ENCODE results near the gene WASF2. TPM values are rescaled to one million over a fixed set of nuclear protein-coding genes. Genes with fewer than 3 reads are reported as not detected.
A peak's percentile ranks its signal among the peaks of the same experiment; 100 is the strongest.

Gene WASF2
- total RNA-seq, 1 experiment from 2014 or later, result 104 TPM

DNA sequence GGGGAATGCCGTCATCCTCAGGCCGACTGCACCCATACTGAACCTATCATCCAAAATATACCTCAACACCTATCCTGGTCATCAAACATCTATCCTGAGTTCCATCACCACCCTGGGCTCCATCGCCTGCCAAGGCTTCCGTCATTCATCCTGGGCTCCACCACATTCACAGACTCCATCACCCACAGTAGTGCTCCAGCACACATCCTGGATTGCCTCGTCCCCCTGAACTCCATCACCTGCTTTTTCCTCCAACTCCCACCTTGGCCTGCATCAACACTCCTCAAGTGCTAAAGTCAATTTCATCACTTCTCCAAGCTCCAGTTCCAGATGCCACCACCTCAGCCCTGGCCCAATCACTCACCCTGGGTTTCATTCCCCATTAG, 131.0 kb downstream of the WASF2 start (continued):
- TF ChIP-seq TCF7 (CRISPR knock-in tag; IDR thresholded peaks at IDR 0.05; ENCODE audit: low read depth) (no peak), SMAD3 (CRISPR knock-in tag; IDR thresholded peaks at IDR 0.05; ENCODE audit: borderline replicate concordance) (no peak), PRRX2 (CRISPR knock-in tag; IDR thresholded peaks at IDR 0.05) (no peak), JUN (CRISPR knock-in tag; IDR thresholded peaks at IDR 0.05) (no peak), EMX1 (CRISPR knock-in tag; IDR thresholded peaks at IDR 0.05) (no peak), NFATC4 (CRISPR knock-in tag; IDR thresholded peaks at IDR 0.05) (no peak), NR1H2 (CRISPR knock-in tag; IDR thresholded peaks at IDR 0.05) (no peak)
- TF ChIP-seq, protein P1, sequence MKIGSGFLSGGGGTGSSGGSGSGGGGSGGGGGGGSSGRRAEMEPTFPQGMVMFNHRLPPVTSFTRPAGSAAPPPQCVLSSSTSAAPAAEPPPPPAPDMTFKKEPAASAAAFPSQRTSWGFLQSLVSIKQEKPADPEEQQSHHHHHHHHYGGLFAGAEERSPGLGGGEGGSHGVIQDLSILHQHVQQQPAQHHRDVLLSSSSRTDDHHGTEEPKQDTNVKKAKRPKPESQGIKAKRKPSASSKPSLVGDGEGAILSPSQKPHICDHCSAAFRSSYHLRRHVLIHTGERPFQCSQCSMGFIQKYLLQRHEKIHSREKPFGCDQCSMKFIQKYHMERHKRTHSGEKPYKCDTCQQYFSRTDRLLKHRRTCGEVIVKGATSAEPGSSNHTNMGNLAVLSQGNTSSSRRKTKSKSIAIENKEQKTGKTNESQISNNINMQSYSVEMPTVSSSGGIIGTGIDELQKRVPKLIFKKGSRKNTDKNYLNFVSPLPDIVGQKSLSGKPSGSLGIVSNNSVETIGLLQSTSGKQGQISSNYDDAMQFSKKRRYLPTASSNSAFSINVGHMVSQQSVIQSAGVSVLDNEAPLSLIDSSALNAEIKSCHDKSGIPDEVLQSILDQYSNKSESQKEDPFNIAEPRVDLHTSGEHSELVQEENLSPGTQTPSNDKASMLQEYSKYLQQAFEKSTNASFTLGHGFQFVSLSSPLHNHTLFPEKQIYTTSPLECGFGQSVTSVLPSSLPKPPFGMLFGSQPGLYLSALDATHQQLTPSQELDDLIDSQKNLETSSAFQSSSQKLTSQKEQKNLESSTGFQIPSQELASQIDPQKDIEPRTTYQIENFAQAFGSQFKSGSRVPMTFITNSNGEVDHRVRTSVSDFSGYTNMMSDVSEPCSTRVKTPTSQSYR (CRISPR knock-in tag; IDR thresholded peaks at IDR 0.05), result no peak
- TF ChIP-seq, protein P2, sequence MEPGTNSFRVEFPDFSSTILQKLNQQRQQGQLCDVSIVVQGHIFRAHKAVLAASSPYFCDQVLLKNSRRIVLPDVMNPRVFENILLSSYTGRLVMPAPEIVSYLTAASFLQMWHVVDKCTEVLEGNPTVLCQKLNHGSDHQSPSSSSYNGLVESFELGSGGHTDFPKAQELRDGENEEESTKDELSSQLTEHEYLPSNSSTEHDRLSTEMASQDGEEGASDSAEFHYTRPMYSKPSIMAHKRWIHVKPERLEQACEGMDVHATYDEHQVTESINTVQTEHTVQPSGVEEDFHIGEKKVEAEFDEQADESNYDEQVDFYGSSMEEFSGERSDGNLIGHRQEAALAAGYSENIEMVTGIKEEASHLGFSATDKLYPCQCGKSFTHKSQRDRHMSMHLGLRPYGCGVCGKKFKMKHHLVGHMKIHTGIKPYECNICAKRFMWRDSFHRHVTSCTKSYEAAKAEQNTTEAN (CRISPR knock-in tag; IDR thresholded peaks at IDR 0.05), result no peak
- TF ChIP-seq, protein P3, sequence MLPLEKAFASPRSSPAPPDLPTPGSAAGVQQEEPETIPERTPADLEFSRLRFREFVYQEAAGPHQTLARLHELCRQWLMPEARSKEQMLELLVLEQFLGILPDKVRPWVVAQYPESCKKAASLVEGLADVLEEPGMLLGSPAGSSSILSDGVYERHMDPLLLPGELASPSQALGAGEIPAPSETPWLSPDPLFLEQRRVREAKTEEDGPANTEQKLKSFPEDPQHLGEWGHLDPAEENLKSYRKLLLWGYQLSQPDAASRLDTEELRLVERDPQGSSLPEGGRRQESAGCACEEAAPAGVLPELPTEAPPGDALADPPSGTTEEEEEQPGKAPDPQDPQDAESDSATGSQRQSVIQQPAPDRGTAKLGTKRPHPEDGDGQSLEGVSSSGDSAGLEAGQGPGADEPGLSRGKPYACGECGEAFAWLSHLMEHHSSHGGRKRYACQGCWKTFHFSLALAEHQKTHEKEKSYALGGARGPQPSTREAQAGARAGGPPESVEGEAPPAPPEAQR (CRISPR knock-in tag; IDR thresholded peaks at IDR 0.05), result no peak
- TF ChIP-seq, protein P4, sequence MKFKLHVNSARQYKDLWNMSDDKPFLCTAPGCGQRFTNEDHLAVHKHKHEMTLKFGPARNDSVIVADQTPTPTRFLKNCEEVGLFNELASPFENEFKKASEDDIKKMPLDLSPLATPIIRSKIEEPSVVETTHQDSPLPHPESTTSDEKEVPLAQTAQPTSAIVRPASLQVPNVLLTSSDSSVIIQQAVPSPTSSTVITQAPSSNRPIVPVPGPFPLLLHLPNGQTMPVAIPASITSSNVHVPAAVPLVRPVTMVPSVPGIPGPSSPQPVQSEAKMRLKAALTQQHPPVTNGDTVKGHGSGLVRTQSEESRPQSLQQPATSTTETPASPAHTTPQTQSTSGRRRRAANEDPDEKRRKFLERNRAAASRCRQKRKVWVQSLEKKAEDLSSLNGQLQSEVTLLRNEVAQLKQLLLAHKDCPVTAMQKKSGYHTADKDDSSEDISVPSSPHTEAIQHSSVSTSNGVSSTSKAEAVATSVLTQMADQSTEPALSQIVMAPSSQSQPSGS (CRISPR knock-in tag; IDR thresholded peaks at IDR 0.05; ENCODE audit: borderline replicate concordance, low read depth), result no peak
- TF ChIP-seq, protein P5, sequence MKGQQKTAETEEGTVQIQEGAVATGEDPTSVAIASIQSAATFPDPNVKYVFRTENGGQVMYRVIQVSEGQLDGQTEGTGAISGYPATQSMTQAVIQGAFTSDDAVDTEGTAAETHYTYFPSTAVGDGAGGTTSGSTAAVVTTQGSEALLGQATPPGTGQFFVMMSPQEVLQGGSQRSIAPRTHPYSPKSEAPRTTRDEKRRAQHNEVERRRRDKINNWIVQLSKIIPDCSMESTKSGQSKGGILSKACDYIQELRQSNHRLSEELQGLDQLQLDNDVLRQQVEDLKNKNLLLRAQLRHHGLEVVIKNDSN (CRISPR knock-in tag; IDR thresholded peaks at IDR 0.05), result no peak

DNA sequence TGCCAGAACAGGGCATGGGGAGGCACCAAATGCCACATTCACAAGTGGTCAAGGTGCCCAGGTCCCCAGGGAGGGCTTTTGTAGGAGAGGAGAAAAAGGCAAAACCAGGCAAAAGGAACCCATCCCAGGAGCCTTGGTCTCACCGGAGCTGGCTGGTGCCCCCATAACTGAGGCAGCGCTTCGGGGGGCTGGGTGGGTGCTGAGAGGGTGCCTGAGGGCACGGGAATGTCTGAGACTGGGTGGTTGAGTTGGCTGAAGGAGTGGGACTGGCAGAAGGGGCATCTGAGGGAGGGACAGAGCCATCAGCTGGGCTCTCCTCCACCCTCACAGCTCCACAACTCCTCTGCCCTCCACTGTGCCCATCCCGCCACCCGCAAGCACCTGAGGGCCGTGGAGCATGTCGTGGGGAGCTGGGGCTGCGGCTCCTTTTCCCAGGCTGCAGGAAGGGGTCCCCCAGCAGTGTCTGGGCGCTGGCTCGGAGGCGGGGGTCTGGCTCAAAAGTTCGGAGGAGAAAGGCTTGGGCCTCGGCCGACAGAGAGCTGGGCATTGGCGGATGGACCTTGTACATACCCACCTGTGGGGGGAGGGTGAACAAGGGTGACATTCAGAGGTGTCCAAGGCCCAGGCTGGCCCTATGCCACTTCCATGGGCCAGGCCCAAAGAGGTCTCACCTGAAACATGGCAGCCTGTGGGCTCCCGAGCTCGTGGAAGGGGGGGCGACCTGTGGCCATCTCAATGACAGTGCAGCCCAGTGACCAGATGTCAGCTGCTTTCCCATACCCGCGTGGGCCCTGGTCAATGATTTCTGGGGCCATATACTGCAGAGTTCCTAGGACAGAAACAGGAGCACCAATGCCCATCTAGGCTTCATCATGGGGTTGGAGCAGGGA, 131.7 kb downstream of the WASF2 start:
- Mint-ChIP-seq H3K4me3 (peak overlapping the region; percentile 37; the same call in 1 of the 2 replicates), H3K36me3 (no peaks in the 10 kb centered on the region), H3K27ac (no peak overlapping the region), H3K27me3 (ENCODE audit: low read depth) (peaks cover 56% of the 10 kb centered on the region), H3K4me1 (peaks cover 17% of the 10 kb centered on the region), H3K9me3 (no peaks in the 10 kb centered on the region)
- POLR2A ChIA-PET, result interaction anchor here (0.5 to 1.2 kb wide), 3 partner anchors 8 to 142 kb away, joined by 3 to 6 read pairs (median 4); no protein-coding TSS in a partner anchor
- TF ChIP-seq, protein P6, sequence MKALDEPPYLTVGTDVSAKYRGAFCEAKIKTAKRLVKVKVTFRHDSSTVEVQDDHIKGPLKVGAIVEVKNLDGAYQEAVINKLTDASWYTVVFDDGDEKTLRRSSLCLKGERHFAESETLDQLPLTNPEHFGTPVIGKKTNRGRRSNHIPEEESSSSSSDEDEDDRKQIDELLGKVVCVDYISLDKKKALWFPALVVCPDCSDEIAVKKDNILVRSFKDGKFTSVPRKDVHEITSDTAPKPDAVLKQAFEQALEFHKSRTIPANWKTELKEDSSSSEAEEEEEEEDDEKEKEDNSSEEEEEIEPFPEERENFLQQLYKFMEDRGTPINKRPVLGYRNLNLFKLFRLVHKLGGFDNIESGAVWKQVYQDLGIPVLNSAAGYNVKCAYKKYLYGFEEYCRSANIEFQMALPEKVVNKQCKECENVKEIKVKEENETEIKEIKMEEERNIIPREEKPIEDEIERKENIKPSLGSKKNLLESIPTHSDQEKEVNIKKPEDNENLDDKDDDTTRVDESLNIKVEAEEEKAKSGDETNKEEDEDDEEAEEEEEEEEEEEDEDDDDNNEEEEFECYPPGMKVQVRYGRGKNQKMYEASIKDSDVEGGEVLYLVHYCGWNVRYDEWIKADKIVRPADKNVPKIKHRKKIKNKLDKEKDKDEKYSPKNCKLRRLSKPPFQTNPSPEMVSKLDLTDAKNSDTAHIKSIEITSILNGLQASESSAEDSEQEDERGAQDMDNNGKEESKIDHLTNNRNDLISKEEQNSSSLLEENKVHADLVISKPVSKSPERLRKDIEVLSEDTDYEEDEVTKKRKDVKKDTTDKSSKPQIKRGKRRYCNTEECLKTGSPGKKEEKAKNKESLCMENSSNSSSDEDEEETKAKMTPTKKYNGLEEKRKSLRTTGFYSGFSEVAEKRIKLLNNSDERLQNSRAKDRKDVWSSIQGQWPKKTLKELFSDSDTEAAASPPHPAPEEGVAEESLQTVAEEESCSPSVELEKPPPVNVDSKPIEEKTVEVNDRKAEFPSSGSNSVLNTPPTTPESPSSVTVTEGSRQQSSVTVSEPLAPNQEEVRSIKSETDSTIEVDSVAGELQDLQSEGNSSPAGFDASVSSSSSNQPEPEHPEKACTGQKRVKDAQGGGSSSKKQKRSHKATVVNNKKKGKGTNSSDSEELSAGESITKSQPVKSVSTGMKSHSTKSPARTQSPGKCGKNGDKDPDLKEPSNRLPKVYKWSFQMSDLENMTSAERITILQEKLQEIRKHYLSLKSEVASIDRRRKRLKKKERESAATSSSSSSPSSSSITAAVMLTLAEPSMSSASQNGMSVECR (CRISPR knock-in tag; IDR thresholded peaks at IDR 0.05; ENCODE audit: borderline replicate concordance), result no peak
- TF ChIP-seq, protein P7, sequence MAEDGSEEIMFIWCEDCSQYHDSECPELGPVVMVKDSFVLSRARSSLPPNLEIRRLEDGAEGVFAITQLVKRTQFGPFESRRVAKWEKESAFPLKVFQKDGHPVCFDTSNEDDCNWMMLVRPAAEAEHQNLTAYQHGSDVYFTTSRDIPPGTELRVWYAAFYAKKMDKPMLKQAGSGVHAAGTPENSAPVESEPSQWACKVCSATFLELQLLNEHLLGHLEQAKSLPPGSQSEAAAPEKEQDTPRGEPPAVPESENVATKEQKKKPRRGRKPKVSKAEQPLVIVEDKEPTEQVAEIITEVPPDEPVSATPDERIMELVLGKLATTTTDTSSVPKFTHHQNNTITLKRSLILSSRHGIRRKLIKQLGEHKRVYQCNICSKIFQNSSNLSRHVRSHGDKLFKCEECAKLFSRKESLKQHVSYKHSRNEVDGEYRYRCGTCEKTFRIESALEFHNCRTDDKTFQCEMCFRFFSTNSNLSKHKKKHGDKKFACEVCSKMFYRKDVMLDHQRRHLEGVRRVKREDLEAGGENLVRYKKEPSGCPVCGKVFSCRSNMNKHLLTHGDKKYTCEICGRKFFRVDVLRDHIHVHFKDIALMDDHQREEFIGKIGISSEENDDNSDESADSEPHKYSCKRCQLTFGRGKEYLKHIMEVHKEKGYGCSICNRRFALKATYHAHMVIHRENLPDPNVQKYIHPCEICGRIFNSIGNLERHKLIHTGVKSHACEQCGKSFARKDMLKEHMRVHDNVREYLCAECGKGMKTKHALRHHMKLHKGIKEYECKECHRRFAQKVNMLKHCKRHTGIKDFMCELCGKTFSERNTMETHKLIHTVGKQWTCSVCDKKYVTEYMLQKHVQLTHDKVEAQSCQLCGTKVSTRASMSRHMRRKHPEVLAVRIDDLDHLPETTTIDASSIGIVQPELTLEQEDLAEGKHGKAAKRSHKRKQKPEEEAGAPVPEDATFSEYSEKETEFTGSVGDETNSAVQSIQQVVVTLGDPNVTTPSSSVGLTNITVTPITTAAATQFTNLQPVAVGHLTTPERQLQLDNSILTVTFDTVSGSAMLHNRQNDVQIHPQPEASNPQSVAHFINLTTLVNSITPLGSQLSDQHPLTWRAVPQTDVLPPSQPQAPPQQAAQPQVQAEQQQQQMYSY (CRISPR knock-in tag; IDR thresholded peaks at IDR 0.05), result peak; percentile 72
- DNase-seq (ENCODE audit: low spot score), result no peak
- CTCF ChIA-PET, result interaction anchor here (0.6 to 11.0 kb wide), 46 partner anchors 9 to 317 kb away, joined by 3 to 258 read pairs (median 5); partner anchors contain the start of genes CD164L2, FCN3, GPR3 and MAP3K6
- no peak for ATAC-seq

Data from WTC11 (cell line).